Measurements from ENCODE around the gene PDXDC1.
"Not testable (repeated sequence)": the region's sequence is repeated elsewhere in the genome, so short reads cannot be mapped to it uniquely, and the experiment has no call there.

PDXDC1 gene

DNA sequence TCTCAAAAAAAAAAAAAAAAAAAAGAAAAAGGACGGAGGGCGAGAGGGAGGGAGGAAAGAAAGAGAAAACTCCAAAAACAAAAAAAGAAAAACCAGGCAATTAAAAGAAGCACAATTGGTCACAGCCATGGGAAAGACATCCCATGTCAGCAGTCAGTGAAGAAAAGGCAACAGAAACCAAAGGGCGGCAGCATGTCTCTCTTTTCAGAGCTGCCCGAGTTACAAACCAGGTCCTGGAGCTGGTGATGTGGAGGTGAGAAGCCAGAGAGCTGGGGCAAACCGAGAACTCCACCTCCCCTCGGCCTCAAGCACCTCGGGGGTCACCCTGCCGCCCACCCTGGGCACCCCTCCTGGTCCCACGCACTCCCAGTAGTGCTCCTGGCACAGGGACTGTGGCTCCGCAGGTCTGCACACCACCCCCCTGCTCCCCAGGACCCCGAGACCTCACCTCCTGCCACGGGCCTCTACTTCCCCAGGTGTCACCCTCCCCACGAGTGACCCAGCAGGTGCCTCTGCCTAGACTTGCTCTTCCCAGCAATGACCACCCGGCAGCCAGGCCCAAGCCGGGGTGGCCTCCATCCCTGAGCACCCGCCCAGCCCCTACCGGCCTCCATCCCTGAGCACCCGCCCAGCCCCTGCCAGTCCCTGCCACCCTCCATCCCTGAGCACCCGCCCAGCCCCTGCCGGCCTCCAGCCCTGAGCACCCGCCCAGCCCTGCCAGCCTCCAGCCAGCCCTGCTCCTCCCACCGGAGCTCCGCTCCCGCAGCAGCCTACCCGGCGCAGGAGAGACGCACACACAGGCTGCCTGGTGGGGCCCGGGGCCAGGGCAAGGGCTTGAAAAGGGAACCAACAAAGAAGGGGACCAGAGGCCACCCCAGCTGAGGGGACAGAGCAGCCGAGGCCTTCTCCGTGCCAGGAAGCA, 165.9 kb downstream of the PDXDC1 start:
- not testable (repeated sequence) for DNase-seq

DNA sequence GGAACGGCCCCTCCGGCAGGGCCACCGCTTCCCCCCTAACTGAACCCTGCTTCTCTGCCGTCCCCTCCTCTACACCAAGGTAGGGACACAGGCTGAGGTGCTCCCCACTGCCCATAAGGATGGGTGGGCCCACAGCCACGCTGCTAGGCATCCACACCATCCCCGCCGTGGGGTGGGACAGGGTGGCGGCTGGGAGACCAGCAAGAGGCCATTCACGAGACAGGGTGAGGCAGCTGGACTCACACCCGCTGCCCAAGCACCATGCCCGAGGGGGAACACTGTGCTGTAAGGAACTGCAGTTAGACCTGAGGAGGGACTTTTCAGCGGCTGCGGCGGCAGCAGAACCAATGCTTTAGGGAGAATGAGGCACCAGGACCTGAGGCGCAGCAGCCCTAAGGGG, 166.8 kb downstream of the PDXDC1 start:
- no peak for DNase-seq

DNA sequence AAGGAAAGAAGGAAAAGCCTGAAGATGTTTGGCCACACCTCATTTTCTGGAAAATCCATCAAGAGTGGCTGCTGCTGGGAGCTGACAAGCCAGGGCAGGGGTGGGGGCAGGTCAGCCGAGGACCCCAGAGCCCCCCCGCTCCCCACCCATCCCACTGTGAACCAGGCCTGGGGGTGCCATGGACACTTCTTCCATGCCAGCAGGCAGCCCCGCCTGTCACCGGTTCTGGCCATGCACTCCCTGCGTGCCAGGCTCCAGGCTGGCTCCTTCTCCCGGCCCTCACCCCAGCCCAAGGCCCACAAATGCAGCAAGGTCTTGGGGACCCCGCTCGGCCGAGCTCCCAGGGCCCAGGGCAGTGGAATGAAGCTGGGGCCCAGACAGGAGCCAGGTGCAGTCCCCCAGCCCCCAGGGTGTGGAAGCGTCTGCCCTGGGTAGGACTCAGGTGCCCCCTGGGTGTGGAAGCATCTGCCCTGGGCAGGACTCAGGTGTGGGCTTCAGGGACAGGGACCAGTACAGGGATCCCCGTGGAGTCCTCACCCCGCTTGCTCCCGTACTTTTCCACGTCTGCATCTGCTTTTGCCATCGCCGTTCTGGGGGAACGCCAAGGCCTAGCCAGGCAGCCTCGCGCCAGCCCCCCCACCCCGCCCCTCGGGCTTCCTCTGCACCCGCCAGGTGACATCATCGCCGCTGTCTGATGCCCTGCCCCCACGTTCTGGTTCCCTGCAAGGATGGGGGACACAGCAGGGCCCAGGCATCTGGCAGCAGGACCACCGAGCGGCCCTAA, 167.5 kb downstream of the PDXDC1 start:
- not testable (repeated sequence) for DNase-seq

DNA sequence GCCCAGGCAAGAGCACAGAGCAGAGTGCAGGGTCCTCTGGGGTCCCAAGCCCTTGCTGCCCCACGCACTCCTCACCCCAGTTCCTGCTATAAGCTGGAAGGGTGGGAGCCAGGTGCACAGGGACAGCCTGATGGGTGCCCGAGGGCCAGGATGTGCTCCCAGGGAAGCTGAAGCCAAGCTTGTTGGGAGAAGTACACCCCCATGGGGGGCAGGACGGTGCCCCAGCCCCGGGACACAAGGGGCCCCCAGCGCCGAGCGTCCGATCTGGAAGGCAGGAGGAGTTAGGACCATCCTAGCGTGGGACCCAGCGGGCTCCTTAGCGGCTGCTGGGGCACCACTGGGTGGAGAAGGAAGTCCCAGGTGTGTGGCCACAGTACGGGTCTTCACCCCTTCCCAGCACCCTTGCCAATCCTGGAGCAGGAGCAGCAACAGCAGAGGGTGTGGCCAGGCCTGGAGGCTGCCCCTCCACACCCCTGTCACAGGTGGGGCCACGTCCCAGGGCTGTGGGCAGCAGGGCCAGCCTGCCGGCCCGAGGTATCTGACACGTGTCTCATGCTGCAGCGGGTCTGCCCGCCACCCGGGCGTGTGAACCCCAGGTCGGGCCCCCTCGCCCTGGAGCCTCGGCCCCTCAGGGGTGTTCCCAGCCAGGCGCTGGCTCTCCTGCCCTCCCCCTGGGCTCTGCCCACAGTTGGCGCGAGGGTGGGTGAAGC, 168.2 kb downstream of the PDXDC1 start:
- DNase-seq: not testable (repeated sequence)

DNA sequence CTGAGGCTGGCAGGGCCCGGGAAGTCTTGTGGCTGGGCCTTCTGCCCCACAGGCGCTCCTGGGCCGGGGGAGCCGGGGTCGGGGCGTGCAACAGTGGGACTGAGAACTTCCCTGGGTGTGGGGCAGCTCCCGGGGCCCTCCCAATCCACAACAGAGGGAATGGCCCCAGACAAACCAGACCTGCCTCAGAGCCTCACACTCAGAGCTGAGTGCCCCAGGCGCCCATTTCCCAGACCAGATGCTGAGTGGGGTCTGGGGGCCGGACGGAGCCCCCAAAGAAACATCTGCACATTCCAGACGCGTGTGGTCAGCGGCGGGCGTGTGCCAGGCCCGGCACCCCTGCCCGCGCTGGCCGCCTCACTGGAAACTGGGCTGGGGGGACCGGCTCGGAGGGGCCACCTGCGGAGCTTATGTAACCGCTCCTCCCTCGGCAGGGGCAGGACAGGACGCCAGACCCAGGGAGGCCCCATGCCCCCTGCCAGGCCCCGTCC, 168.8 kb downstream of the PDXDC1 start:
- not testable (repeated sequence) for DNase-seq

DNA sequence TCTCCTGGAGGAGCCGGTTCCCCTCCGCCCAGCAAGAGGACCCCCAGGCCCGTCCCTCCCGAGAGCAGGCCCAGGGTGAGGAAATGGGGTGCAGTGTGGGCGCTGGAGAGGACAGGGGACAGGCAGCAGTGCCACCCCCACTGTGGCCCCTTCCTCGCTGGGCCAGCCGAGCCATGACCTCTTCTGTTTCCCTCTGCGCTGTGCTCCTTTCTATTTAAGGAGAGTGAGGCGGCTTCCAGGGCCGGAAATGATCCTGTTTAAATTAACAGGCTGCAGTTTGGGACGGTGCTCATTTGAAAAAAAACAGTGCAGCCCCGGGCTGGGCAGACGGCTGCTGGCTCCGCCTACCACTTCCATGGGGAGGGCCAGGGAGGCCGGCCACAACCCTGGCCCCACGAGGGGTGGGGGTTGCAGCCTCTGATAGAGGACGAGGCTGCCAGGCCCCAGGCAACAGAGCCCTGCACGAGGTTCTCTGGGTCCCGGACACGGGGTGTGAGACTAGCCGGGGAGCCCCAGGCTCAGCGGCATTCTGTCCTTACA, 169.3 kb downstream of the PDXDC1 start:
- DNase-seq: peak; percentile 3

DNA sequence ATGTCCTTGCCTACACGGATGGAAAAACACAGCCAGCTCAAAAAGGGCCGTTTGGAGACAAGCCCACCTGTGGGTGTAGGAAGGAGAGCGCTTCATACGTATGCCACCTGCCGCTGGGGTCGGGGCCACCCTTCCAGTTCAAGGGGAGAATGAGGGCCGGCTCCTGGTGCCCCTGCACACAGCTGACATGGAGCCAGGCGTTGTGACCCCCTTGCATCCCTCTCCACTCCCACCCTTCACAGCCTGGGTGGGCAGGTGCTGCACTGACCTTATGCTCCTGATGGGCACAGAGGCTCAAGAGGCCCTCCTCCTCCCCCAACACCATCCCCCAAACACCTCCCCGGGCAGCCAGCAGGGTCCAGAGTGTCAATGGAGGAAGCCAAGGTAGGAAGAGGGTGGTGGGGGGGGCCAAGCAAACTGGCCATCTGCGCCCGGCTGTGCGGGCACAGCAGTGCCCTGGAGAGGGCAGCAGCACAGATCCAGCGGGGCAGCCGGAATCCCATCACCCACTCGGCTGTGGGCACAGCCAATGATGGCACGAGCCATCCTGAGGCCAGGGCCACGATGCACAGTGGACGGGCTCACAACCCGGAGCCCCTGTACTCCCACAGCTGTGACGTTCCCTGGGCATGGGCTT, 170.1 kb downstream of the PDXDC1 start:
- not testable (repeated sequence) for DNase-seq

DNA sequence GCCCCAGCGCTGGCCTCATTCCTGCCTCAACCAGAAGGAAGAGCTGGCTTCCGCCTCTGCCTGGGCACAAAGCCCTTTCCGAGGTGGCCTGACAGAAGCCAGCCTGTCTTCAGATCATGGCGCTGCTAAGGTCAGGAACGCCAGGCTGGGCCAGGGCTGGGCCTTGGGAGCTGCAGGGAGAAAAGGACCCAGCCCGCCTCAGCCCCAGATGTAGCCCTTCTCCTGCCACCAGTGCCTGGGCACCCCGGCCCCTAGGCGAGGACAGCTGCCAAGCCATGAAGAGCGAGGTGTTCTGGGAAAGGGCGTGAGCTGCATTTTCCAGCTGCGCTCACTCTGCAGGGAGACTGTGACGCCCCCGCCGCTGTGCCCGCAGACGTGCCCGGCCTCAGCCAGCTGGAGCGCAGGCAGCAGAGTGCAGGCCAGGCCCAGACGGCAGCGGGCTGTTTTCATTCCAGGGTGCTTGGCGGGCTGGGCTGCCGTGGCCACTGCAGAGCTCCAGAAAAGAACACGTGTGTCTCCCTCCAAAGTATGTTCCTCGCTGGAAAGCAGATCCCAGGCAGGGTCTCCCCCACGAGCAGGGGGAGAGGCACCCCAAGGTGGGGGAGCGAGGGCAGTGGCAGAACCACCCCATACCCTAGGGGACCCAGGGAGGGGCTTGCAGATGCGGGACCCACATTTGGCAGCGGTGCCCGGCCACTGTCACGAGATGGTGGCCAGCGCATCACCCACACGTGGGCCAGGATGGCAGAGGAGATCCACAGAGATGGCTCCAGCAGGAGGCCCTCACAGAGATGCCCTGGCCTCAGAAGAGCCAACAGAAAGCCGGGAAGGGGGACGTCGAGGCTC, 170.8 kb downstream of the PDXDC1 start:
- not testable (repeated sequence) for DNase-seq

DNA sequence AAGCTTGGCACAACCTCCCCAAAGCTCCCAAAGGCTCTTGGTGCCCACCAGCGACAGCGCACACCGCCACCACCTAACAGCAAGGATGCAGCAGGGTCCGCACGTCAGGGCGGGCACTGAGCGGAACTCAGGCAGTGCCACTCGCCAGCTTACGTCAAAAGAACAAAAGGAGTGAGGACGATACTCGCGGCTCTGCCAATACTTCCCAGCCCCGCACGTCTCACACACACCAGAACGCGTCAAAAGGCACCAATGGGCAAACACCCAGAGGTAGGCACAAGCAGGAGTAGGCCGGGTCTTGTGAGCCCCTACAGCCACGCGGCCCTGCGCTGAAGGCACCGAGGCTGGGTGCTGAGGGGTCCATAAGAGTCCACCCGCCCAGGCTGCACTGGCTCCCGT, 171.4 kb downstream of the PDXDC1 start:
- DNase-seq: not testable (repeated sequence)

DNA sequence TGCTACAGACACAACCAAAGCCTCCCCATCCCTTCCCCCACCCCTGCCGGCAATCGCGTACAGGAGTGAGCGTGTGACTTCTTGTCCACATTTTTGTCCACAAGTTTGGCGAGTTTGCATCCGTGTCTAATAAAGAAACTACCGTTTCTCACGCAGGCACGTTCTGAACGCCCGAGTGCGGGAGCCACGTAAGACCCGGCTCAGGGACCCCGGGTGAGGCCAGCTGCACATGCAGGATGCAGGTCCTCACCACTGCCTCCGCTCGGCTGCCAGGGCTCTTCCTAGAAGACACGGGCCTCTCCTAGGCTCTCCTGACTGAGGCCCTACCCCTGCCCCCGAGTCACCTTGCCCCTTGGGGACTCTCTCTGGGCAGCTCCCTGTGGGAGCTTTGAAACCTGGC, 174.0 kb downstream of the PDXDC1 start:
- DNase-seq: not testable (repeated sequence)

DNA sequence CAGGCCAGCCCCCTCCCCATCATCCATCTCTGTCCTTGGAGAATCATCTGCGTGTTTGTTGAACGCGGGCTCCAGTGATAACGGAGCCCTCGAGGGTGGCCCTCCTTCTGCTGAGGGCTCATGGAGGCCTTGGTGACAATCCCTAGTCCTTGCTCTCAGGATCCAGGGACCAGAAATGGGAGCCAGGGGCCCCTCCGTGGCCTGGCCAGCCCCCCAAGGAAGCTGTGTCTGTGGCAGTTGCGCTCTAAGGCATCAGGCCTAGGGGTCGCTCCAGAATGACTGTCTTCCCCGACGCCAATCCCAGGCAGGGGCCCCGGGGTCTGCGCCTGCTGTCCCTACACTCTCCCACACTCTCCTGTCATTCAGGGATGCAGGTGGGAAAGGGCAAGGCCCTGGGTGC, 174.4 kb downstream of the PDXDC1 start:
- not testable (repeated sequence) for DNase-seq

DNA sequence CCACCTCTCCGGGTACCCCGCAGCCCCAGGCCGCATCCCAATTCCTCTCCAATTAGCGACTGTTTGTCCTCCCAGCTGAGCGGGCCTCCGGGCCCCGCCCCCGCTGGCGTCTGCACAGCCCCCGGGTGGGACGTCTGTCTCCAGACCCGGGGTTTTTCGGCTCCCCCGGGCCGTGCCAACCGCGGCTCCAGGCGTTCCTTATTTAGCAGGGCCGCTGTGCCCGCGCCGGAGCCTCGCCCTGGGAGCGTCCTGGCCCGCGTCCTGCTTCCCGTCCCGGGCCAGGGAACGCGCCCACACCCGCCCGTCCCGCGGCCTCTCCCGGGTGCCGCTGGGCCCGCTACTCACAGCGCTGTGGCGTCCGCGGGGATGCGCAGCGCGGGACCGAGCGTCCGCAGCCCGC, 179.2 kb downstream of the PDXDC1 start:
- DNase-seq: not testable (repeated sequence)

DNA sequence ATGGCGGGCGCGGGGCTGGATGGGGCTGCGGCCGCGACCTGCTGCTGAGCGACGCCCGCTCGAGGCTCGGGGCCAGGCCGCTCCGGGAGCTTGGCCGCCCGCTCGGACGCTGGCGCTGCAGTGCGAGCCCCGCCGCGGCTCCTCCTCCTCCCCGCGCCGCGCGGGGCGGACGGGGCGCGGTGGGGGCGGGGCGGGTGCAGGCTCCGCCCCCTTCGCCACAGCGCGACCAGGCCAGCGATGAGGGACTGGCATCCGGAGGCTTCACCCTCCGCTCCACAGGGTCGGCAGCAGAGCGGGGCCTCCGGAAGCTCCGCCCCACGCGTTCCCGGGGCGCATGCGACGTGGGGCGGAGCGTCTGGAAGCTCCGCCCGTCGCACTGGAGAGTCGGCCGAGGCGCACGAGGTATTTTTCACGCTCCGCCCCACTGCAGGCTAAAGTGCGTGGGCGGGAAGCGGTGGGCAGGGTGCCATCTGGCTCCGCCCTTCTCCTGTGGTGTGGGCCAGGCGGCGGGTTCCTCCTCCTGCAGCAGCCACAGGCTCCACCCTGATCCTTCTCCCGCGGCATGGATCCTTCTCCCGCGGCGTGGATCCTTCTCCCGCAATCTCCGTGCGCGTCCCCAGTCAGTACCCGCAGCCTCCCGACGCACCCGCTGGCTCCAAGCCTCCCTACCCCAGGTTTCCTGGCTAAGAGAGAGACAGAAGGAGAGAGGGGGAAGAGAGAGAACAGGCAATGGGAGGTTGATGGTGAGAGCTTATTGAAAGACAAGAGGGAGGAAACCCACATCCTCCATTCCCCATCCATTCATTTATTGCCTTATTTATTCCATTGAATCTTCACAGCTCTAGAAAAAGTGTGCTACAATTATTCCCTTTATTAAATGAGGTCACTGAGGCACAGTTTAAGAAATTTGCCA, 180.1 kb downstream of the PDXDC1 start:
- peak; percentile 84 for DNase-seq

DNA sequence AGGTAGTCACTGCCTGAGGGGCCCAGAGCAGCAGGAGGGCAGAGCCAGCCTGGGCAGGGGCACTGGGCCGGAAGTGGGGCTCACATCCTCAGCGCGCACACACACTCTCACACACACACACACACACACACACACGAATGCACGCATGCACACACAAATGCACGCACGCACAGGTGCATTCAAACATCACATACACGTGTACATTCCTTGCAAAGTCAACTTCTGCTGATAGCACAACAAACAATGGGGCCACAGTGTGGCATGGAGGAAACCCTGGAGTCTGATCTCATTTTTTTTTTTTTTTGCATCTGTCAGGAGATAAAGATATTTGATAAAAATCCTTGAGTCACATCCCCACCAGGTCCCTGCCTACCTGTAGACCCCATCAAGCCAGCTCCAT, 182.8 kb downstream of the PDXDC1 start:
- not testable (repeated sequence) for DNase-seq

DNA sequence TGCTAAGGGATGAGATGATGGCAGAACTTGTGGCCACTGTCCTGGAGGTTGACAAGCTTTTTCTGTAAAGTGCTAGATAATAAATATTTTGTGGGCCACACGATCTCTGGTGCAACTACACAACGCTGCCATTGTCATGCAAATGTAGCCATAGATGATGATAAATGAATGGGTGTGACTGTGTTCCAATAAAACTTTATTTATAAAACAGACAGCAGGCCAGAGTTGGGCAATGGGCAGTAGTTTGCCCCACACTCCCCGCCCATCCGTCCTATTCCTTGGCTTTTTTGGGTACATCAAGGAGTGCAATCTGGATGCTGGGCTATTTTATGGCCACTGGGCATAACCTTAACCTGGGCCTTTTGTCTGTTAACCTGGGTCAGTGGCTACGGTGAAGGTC, 184.8 kb downstream of the PDXDC1 start:
- DNase-seq: not testable (repeated sequence)

DNA sequence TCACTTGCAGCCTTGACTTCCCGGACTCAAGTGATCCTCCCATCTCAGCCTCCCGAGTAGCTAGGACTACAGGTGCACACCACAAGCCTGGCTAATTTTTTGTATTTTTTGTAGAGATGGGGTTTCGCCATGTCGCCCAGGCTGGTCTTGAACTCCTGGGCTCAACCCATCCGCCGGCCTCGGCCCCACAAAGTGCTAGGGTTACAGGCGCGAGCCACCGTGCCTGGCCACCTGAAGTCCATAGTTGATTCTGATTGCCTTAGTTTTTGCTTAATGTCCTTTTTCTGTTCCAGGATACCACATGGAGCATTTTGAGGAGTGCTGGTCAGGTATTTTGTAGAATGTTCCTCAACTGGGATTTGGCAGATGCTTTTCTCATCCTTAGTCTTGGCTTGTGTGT, 185.7 kb downstream of the PDXDC1 start:
- DNase-seq: not testable (repeated sequence)

DNA sequence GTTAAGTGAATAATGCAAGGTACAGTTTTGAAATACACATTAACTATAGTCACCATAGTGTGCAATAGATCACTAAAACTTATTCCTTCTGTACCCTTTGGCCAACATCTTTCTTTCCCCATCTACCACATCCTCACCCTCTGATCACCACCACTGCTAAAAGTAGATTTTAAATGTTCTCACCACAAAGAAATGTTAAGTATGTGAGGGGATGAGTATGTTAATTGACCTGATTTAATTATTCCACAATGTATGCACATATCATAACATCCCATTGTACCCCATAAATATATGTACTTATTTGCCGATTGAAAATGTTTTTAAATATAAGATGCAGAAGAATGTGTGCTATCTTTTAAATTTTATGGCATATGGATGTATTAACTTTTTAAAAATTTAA, 188.2 kb downstream of the PDXDC1 start:
- not testable (repeated sequence) for DNase-seq

DNA sequence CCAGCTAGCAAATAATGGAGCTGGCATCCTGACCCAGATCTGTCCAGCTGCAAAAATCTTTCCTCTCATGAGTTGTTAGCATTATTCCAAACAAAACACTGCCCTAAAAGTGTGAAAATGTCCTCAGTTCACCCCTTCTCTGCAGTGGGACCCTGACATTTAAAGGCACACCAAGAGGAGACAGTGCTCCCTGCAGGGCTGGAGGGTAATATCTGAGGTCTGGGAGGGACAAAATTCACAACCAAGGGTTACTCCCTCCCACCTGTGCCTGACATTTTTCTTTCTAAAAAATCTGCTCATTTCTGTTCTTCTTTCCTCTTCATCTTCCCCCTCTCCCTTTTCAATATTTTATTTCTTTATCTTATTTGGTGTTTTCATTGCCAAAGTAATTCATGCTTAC, 191.4 kb downstream of the PDXDC1 start:
- not testable (repeated sequence) for DNase-seq

DNA sequence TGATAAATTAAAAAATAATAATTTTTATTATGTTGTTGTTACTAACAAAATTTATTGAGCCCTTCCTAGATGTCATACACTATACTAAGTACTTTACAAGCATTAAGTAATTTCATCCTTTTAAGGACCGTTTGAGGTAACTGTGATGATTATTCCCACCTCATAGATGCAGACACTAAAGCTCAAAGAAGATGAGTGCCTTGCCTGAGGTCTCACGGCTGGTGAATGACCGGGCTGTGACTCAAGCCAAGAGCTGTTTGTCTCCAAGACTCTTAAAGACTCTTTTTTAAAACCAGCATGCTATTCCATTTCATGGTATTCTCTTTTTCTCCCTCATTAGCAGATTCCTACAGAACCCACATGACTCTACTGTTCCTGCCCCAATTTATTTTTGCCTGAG, 193.5 kb downstream of the PDXDC1 start:
- DNase-seq: not testable (repeated sequence)
